NT2/D1 (cell line): ENCODE measurements around the gene LIN52.

ENCODE experiments used
- SUZ12 ChIP-seq: IDR thresholded peaks from 2 replicates; pipeline ENCODE4 v1.6.1; 2011; ENCODE audit not compliant: insufficient read length, insufficient read depth; ENCODE audit errors: extremely low read depth
- YY1 ChIP-seq: IDR thresholded peaks from 2 replicates; pipeline ENCODE4 v1.6.1; 2011; ENCODE audit not compliant: insufficient read length, insufficient read depth
- ZNF274 ChIP-seq: IDR thresholded peaks from 2 replicates; pipeline ENCODE4 v1.6.1; 2011; ENCODE audit warnings: mild to moderate bottlenecking, low read depth, low read length

- no peak for TF ChIP-seq YY1
- no peak for TF ChIP-seq ZNF274
- TF ChIP-seq SUZ12 = no peak
These were observed 118.9 kb downstream of the LIN52 start for GRCh38 chr14:74203639-74204038.
